Fibroblast of lung (primary cell): ENCODE measurements around the gene FERMT2. TPM values are rescaled to one million over a fixed set of nuclear protein-coding genes. Genes with fewer than 3 reads are reported as not detected.
"Not testable (repeated sequence)": the region's sequence is repeated elsewhere in the genome, so short reads cannot be mapped to it uniquely, and the experiment has no call there.

Experiments used
- DNase-seq, 2 donors: peaks; one replicate each; pipeline versions ENCODE4 v3.0.0 to v3.0.0-alpha.2; 2010; ENCODE audit warnings: low read depth in 2 of 2
- H2AFZ ChIP-seq: 2 replicates; pipeline ENCODE4 v1.5.1; 2012; ENCODE audit warnings: low read length, control low read depth, inconsistent platforms
- H3K27ac ChIP-seq: 2 replicates; pipeline ENCODE4 v1.5.1; 2011; ENCODE audit warnings: low read length, control low read depth; ENCODE audit not compliant: insufficient read depth
- H3K27me3 ChIP-seq: 2 replicates; pipeline ENCODE4 v1.5.1; 2011; ENCODE audit warnings: mild to moderate bottlenecking, low read length; ENCODE audit not compliant: control insufficient read depth, insufficient read depth
- H3K36me3 ChIP-seq: 2 replicates; pipeline ENCODE4 v1.5.1; 2011; ENCODE audit warnings: low read length; ENCODE audit not compliant: control insufficient read depth, insufficient read depth
- H3K4me1 ChIP-seq: 2 replicates; pipeline ENCODE4 v1.5.1; 2011; ENCODE audit warnings: low read length; ENCODE audit not compliant: control insufficient read depth, insufficient read depth; ENCODE audit errors: extremely low read depth
- H3K4me2 ChIP-seq: 2 replicates; pipeline ENCODE4 v1.5.1; 2011; ENCODE audit warnings: low read length, control low read depth; ENCODE audit not compliant: insufficient read depth; ENCODE audit errors: extremely low read depth
- H3K4me3 ChIP-seq, 4 experiments: fragments of 200-600 bp in 1 of 4; sonication (generic) in 1 of 4; replicated peaks in 1 of 4; 2 replicates each; pipeline ENCODE4 v1.5.1; 2011 to 2016; ENCODE audit warnings: low read length in 4 of 4, low read depth in 3 of 4, mild to moderate bottlenecking in 3 of 4, control low read depth in 2 of 4, inconsistent platforms in 1 of 4, mixed read lengths in 1 of 4; ENCODE audit not compliant: insufficient read depth in 1 of 4; ENCODE audit errors: control extremely low read depth in 1 of 4
- H3K79me2 ChIP-seq: 2 replicates; pipeline ENCODE4 v1.5.1; 2012; ENCODE audit warnings: mild to moderate bottlenecking, low read length, inconsistent platforms; ENCODE audit not compliant: control insufficient read depth, insufficient read depth
- H3K9ac ChIP-seq: 2 replicates; pipeline ENCODE4 v1.5.1; 2011; ENCODE audit warnings: mild to moderate bottlenecking, low read length, control low read depth; ENCODE audit not compliant: insufficient read depth
- H3K9me3 ChIP-seq: 2 replicates; pipeline ENCODE4 v1.5.1; 2012; ENCODE audit warnings: low read depth, low read length; ENCODE audit not compliant: control insufficient read depth, insufficient read depth
- H4K20me1 ChIP-seq: 2 replicates; pipeline ENCODE4 v1.5.1; 2011; ENCODE audit warnings: low read length; ENCODE audit not compliant: control insufficient read depth, insufficient read depth; ENCODE audit errors: extremely low read depth
- EZH2 ChIP-seq: IDR thresholded peaks from 2 replicates; pipeline ENCODE4 v1.5.1; 2012; ENCODE audit warnings: low read length, control low read depth, mild to moderate bottlenecking; ENCODE audit errors: missing control alignments
- polyA plus RNA-seq, 2 donors: library from polyadenylated mRNA; depleted of rRNA in 1 of 2; stranded (reverse) in 1 of 2; unstranded in 1 of 2; fragments of >200 nt; gene quantifications; 2 replicates each; pipeline ENCODE4 v1.2.1, GENCODE V29; 2011 to 2012; ENCODE audit warnings: missing spikeins in 1 of 2
- total RNA-seq: library from RNA; depleted of rRNA; stranded (reverse); fragments of >200 nt; gene quantifications from 2 replicates; pipeline ENCODE4 v1.2.1, GENCODE V29; 2014
- TF ChIP-seq, protein P1 (sequence below), 2 donors: IDR thresholded peaks in 1 of 2; conservative IDR thresholded peaks in 1 of 2; 1 replicate in 1 of 2; 2 replicates in 1 of 2; pipeline ENCODE4 v1.5.1; 2011 to 2012; ENCODE audit warnings: low read length in 2 of 2, control low read depth in 1 of 2, inconsistent platforms in 1 of 2, low read depth in 1 of 2, mild to moderate bottlenecking in 1 of 2

The FERMT2 gene
- total and polyA plus RNA-seq, 2 donors (not counting 1 experiment from before 2014, with no cell fraction given): 111 to 439 TPM

DNA sequence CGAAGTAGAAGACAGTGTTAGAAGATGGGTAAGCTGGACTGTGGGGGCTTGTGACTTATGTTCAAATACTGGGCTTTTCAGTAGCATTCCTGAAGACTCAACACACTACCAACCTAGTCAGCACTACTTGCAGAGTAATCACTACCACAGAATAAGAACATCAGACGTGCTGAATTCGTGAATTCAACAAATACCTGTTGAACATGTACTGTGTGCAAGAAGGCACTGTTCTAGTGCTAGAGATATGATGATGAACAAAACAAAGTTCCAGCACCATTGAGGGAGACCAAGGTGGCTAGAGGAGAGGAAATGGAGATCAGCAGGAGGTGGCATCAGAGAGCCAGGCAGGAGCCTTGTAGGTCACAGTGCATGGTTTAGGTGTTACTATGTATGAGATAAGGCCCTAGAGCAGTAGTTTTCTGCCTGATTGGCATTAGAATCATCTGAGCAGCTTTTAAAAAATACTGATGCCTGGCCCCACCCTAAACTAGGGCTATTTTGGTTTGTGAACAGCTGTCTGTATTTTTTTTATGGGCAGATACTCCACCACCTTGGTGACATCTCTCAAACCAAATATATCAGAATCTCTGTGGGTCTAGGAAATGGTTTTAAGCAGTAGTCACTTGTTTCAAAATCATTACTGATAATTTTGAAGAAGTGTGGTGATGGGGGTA is 26.8 kb downstream of the FERMT2 start:
- no peak overlapping the region for H3K27ac ChIP-seq
- H3K9me3 ChIP-seq: no peaks in the 10 kb centered on the region
- no peak overlapping the region for H3K9ac ChIP-seq
- H3K36me3 ChIP-seq: peaks cover 2% of the 10 kb centered on the region
- H4K20me1 ChIP-seq: peaks cover 7% of the 10 kb centered on the region
- TF ChIP-seq, protein P1, sequence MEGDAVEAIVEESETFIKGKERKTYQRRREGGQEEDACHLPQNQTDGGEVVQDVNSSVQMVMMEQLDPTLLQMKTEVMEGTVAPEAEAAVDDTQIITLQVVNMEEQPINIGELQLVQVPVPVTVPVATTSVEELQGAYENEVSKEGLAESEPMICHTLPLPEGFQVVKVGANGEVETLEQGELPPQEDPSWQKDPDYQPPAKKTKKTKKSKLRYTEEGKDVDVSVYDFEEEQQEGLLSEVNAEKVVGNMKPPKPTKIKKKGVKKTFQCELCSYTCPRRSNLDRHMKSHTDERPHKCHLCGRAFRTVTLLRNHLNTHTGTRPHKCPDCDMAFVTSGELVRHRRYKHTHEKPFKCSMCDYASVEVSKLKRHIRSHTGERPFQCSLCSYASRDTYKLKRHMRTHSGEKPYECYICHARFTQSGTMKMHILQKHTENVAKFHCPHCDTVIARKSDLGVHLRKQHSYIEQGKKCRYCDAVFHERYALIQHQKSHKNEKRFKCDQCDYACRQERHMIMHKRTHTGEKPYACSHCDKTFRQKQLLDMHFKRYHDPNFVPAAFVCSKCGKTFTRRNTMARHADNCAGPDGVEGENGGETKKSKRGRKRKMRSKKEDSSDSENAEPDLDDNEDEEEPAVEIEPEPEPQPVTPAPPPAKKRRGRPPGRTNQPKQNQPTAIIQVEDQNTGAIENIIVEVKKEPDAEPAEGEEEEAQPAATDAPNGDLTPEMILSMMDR (conservative IDR thresholded peaks at IDR 0.05 in 1 of 2, IDR thresholded peaks at IDR 0.05 in 1 of 2; ENCODE audit: low read depth in 1 of 2, low read length in 2 of 2): no peak
- no peak for TF ChIP-seq EZH2
- peaks cover 30% of the 10 kb centered on the region for H3K4me1 ChIP-seq
- H3K79me2 ChIP-seq: peaks cover 99% of the 10 kb centered on the region
- H3K4me3 ChIP-seq: no peak overlapping the region
- no peak for DNase-seq
- no peaks in the 10 kb centered on the region for H3K27me3 ChIP-seq
- no peak overlapping the region for H2AFZ ChIP-seq
- no peak overlapping the region for H3K4me2 ChIP-seq

DNA sequence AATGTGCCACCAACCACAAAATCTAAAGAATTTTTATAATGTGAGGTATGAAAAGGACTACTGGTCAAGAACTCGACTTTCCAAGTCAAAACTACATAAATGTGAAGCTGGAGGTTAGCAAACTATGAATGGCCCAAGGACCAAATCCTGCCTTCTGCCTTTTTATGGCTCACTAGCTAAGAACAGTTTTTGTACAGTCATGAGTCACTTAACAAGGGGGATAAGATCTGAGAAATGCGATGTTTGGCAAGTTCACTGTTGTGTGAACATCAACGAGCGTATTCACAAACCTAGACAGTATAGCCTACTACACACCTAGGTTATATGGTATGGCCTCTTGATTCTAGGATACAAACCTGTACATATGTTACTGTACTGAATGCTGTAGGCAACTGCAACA is 28.2 kb downstream of the FERMT2 start:
- peaks cover 7% of the 10 kb centered on the region for H4K20me1 ChIP-seq

DNA sequence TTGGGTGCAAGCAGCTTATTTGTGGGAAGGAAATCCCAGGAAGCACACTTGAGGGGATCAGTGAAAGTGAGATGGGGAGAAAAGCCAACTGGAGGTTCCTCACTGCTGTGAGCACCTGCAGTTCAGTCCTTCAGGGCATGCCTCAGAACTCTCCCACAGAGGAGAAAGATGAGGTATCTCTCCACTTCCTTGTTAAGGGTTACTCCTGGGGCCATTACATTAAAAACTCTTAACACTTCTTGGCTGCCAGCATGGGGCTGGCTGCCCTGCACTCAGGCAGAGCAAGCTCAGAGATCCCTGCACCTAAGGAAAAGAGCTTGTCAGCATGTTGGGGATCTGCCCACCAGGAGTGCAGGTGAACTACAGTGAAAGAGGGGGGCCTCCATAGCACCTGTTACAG is 28.8 kb downstream of the FERMT2 start:
- Histone ChIP-seq H3K4me3 (no peak overlapping the region), H3K9me3 (no peaks in the 10 kb centered on the region), H3K27me3 (no peaks in the 10 kb centered on the region), H4K20me1 (peaks cover 7% of the 10 kb centered on the region), H2AFZ (no peak overlapping the region), H3K9ac (no peak overlapping the region), H3K79me2 (peaks cover 97% of the 10 kb centered on the region), H3K4me1 (peaks cover 33% of the 10 kb centered on the region), H3K4me2 (no peak overlapping the region), H3K36me3 (peaks cover 2% of the 10 kb centered on the region), H3K27ac (no peak overlapping the region)
- TF ChIP-seq, protein P1 (conservative IDR thresholded peaks at IDR 0.05 in 1 of 2, IDR thresholded peaks at IDR 0.05 in 1 of 2; ENCODE audit: low read depth in 1 of 2, low read length in 2 of 2): no peak
- DNase-seq: no peak

More for the DNA sequence above, 28.2 kb downstream of the FERMT2 start:
- Histone ChIP-seq H3K27me3 (no peaks in the 10 kb centered on the region), H3K36me3 (peaks cover 2% of the 10 kb centered on the region), H3K27ac (no peak overlapping the region), H3K4me2 (no peak overlapping the region), H3K4me1 (peaks cover 34% of the 10 kb centered on the region), H3K79me2 (peaks cover 97% of the 10 kb centered on the region), H3K9ac (no peak overlapping the region), H2AFZ (no peak overlapping the region), H3K4me3 (no peak overlapping the region), H3K9me3 (no peaks in the 10 kb centered on the region)
- TF ChIP-seq, protein P1 (conservative IDR thresholded peaks at IDR 0.05 in 1 of 2, IDR thresholded peaks at IDR 0.05 in 1 of 2; ENCODE audit: low read depth in 1 of 2, low read length in 2 of 2): no peak
- no peak for TF ChIP-seq EZH2
- DNase-seq: peak in 1 of 2 donors; percentile 86

DNA sequence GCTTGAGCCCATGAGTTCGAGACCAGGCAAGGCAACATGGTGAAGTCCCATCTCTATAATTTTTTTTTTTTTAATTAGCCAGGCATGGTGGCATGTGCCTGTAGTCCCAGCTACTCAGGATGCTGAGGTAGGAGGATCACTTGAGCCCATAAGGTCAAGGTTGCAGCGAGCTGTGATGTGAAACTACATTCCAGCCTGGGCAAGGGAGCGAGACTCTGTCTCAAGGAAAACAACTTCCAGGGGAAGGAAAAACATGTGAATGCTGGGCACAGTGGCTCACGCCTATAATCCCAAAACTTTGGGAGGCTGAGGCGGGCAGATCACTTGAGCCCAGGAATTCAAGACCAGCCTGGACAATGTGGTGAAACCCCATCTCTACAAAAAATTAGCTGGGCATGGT is 30.4 kb downstream of the FERMT2 start:
- not testable (repeated sequence) for DNase-seq, H3K9me3 ChIP-seq, H3K27me3 ChIP-seq, H3K36me3 ChIP-seq, H3K9ac ChIP-seq, H3K27ac ChIP-seq, H3K4me3 ChIP-seq, H2AFZ ChIP-seq, H4K20me1 ChIP-seq
- Histone ChIP-seq H3K4me1 (peaks cover 27% of the 10 kb centered on the region), H3K4me2 (peak overlapping the region; percentile 20), H3K79me2 (peaks cover 97% of the 10 kb centered on the region)
